Testis (tissue), 3 donors: Measurements from ENCODE around the gene ATP6AP2. TPM values are rescaled to one million over a fixed set of nuclear protein-coding genes. Genes with fewer than 3 reads are reported as not detected.

Experiments
- DNase-seq: peaks from one replicate; pipeline ENCODE4 v3.0.0-alpha.2; 2019
- H3K27ac ChIP-seq, 2 donors: fragments of 200-600 bp; sonication (generic); one replicate each; pipeline ENCODE4 v1.5.1; 2019
- H3K27me3 ChIP-seq: fragments of 200-600 bp; sonication (generic); one replicate; pipeline ENCODE4 v1.5.1; 2019
- H3K36me3 ChIP-seq: fragments of 200-600 bp; sonication (generic); one replicate; pipeline ENCODE4 v1.5.1; 2017; ENCODE audit warnings: low read depth; ENCODE audit errors: missing control alignments
- H3K4me1 ChIP-seq: fragments of 200-600 bp; sonication (generic); one replicate; pipeline ENCODE4 v1.5.1; 2019
- H3K4me3 ChIP-seq, 2 donors: fragments of 200-600 bp; sonication (generic); one replicate each; pipeline ENCODE4 v1.5.1; 2017 to 2019
- H3K9me3 ChIP-seq: fragments of 200-600 bp; sonication (generic); one replicate; pipeline ENCODE4 v1.5.1; 2017
- CTCF ChIP-seq, 3 experiments: fragments of 450-650 bp in 2 of 3; fragments of 200-600 bp in 1 of 3; sonication (generic) in 1 of 3; IDR thresholded peaks; one replicate each; pipeline ENCODE4 v1.5.1; 2016 to 2019; ENCODE audit warnings: antibody characterized with exemption in 3 of 3, mild to moderate bottlenecking in 2 of 3, moderate library complexity in 1 of 3
- POLR2A ChIP-seq: fragments of 450-650 bp; IDR thresholded peaks from one replicate; pipeline ENCODE4 v1.6.1; 2017; ENCODE audit warnings: antibody characterized with exemption, mild to moderate bottlenecking, moderate library complexity
- WGBS, 2 donors: methylation state at CpG; one replicate each; pipeline ENCODE4 v1.1.5; 2018; 5-methylcytosine and 5-hydroxymethylcytosine counted together
- intact Hi-C: fragments of 100-400 bp; cut with DNase I; formaldehyde crosslinking; loops from one replicate; pipeline ENCODE4 v1.15.1; 2023; ENCODE audit warnings: low total_unique reads
- polyA plus RNA-seq: library from polyadenylated mRNA; stranded (reverse); fragments of 350-450 nt; fragmentation: Illumina TruSeq; extraction: RNeasy Lipid Tissue Mini Kit (QIAGEN cat#74804); gene quantifications from one replicate; pipeline ENCODE4 v1.2.3, GENCODE V29; 2014; ENCODE audit warnings: low read depth, low replicate concordance; ENCODE audit not compliant: insufficient read depth
- total RNA-seq, 2 donors: library from RNA; depleted of rRNA; stranded (reverse); fragments of >200 nt; gene quantifications; one replicate each; pipeline ENCODE4 v1.2.3, GENCODE V29; 2016

Gene ATP6AP2
- total and polyA plus RNA-seq, 3 donors from 2014 or later, result 72.4 to 79.2 (median 76.4) TPM

- no peak for TF ChIP-seq POLR2A
- no peak for TF ChIP-seq CTCF (IDR thresholded peaks at IDR 0.05)
- DNase-seq, result no peak
- intact Hi-C loops, result no loop called here
- no peaks in the 10 kb centered on the region for H3K4me1 ChIP-seq
- no peaks in the 10 kb centered on the region for H3K36me3 ChIP-seq
- H3K27me3 ChIP-seq, result no peaks in the 10 kb centered on the region
- no peak overlapping the region for H3K27ac ChIP-seq
- H3K9me3 ChIP-seq, result no peaks in the 10 kb centered on the region
- H3K4me3 ChIP-seq, result no peak overlapping the region
- 95 to 100% methylated on average over 6 of the region's 6 CpGs for WGBS, 2 donors
Observed at GRCh38 chrX:40603446-40603845, 22.7 kb downstream of the ATP6AP2 start.

GRCh38 chrX:40607381-40607780 lies 26.6 kb downstream of the ATP6AP2 start:
- H3K4me3 ChIP-seq, result no peak overlapping the region
- DNase-seq, result no peak
- H3K36me3 ChIP-seq, result no peaks in the 10 kb centered on the region
- H3K27me3 ChIP-seq, result no peaks in the 10 kb centered on the region
- intact Hi-C loops, result no loop called here
- 87 to 92% methylated on average over 3 of the region's 3 CpGs for WGBS, 2 donors
- H3K9me3 ChIP-seq, result no peaks in the 10 kb centered on the region
- no peak for TF ChIP-seq POLR2A
- no peak for TF ChIP-seq CTCF (IDR thresholded peaks at IDR 0.05)
- H3K4me1 ChIP-seq, result no peaks in the 10 kb centered on the region
- no peak overlapping the region for H3K27ac ChIP-seq

- Histone ChIP-seq H3K4me1 (no peaks in the 10 kb centered on the region), H3K4me3 (no peak overlapping the region), H3K27ac (no peak overlapping the region), H3K27me3 (no peaks in the 10 kb centered on the region), H3K9me3 (no peaks in the 10 kb centered on the region), H3K36me3 (no peaks in the 10 kb centered on the region)
- 57 to 60% methylated on average over 4 of the region's 4 CpGs for WGBS, 2 donors
- intact Hi-C loops, result no loop called here
- no peak for TF ChIP-seq POLR2A
- no peak for DNase-seq
Observed at GRCh38 chrX:40612511-40612910, 31.7 kb downstream of the ATP6AP2 start.

GRCh38 chrX:40615976-40616375 lies 35.2 kb downstream of the ATP6AP2 start:
- no peak for TF ChIP-seq POLR2A
- TF ChIP-seq CTCF (IDR thresholded peaks at IDR 0.05), result no peak
- no peak overlapping the region for H3K27ac ChIP-seq
- DNase-seq, result no peak
- no peaks in the 10 kb centered on the region for H3K27me3 ChIP-seq
- no peaks in the 10 kb centered on the region for H3K36me3 ChIP-seq
- no peaks in the 10 kb centered on the region for H3K4me1 ChIP-seq
- 66 to 67% methylated on average over 9 of the region's 9 CpGs for WGBS, 2 donors
- intact Hi-C loops, result no loop called here
- no peaks in the 10 kb centered on the region for H3K9me3 ChIP-seq
- no peak overlapping the region for H3K4me3 ChIP-seq

GRCh38 chrX:40617566-40617965 lies 36.8 kb downstream of the ATP6AP2 start:
- Histone ChIP-seq H3K27me3 (no peaks in the 10 kb centered on the region), H3K9me3 (no peaks in the 10 kb centered on the region), H3K27ac (no peak overlapping the region), H3K4me1 (no peaks in the 10 kb centered on the region), H3K4me3 (no peak overlapping the region), H3K36me3 (no peaks in the 10 kb centered on the region)
- intact Hi-C loops, result no loop called here
- DNase-seq, result no peak
- no peak for TF ChIP-seq POLR2A
- TF ChIP-seq CTCF (IDR thresholded peaks at IDR 0.05), result no peak
- 74 to 79% methylated on average over 7 of the region's 7 CpGs for WGBS, 2 donors
